GM23338 (cell line): Measurements from ENCODE around the gene THAP8. TPM values are rescaled to one million over a fixed set of nuclear protein-coding genes. Genes with fewer than 3 reads are reported as not detected.

Experiments used
- ATAC-seq: fragments of 200-7000 bp; cut with Tn5 transposase; 3 replicates; pipeline ENCODE4 v1.9.1; 2020
- DNase-seq: peaks from one replicate; pipeline ENCODE4 v3.0.0-alpha.2; 2015; ENCODE audit warnings: low spot score
- H2AFZ ChIP-seq: fragments of 200-600 bp; sonication (generic); 2 replicates; pipeline ENCODE4 v1.8.0; 2016; ENCODE audit warnings: antibody characterized with exemption, mild to moderate bottlenecking, moderate library complexity
- H3F3A ChIP-seq: fragments of 200-600 bp; sonication (generic); replicated peaks from 2 replicates; pipeline ENCODE4 v1.8.0; 2017; ENCODE audit warnings: antibody characterized with exemption, mixed run types, low read depth
- H3K27ac ChIP-seq: fragments of 200-600 bp; sonication (generic); 2 replicates; pipeline ENCODE4 v1.6.1; 2016; ENCODE audit warnings: low read depth
- H3K27me3 ChIP-seq: fragments of 200-600 bp; sonication (generic); 2 replicates; pipeline ENCODE4 v1.8.0; 2016; ENCODE audit warnings: mild to moderate bottlenecking, mixed run types, moderate library complexity; ENCODE audit not compliant: insufficient read depth
- H3K36me3 ChIP-seq: fragments of 200-600 bp; sonication (generic); 2 replicates; pipeline ENCODE4 v1.8.0; 2016; ENCODE audit warnings: mild to moderate bottlenecking; ENCODE audit not compliant: insufficient read depth
- H3K4me1 ChIP-seq: fragments of 200-600 bp; sonication (generic); 2 replicates; pipeline ENCODE4 v1.8.0; 2016; ENCODE audit warnings: mild to moderate bottlenecking, moderate library complexity; ENCODE audit not compliant: insufficient read depth
- H3K4me2 ChIP-seq: fragments of 200-600 bp; sonication (generic); 2 replicates; pipeline ENCODE4 v1.7.1; 2017; ENCODE audit warnings: mixed run types
- H3K4me3 ChIP-seq: fragments of 200-600 bp; sonication (generic); 2 replicates; pipeline ENCODE4 v1.6.1; 2016; ENCODE audit warnings: mixed run types
- H3K79me2 ChIP-seq: fragments of 200-600 bp; sonication (generic); replicated peaks from 2 replicates; pipeline ENCODE4 v1.8.0; 2017; ENCODE audit warnings: mild to moderate bottlenecking; ENCODE audit not compliant: insufficient read depth
- H3K9me2 ChIP-seq: fragments of 200-600 bp; sonication (generic); 2 replicates; pipeline ENCODE4 v1.8.0; 2017; ENCODE audit not compliant: insufficient read depth
- H4K20me1 ChIP-seq: fragments of 200-600 bp; sonication (generic); replicated peaks from 2 replicates; pipeline ENCODE4 v1.8.0; 2017; ENCODE audit warnings: mild to moderate bottlenecking; ENCODE audit not compliant: insufficient read depth
- H3K27ac Mint-ChIP-seq: 2 replicates; pipeline ENCODE4 v1.8.0; 2020; ENCODE audit warnings: inconsistent platforms, mild to moderate bottlenecking, moderate library complexity, mixed read lengths
- H3K27me3 Mint-ChIP-seq: 3 replicates; pipeline ENCODE4 v1.8.0; 2022; ENCODE audit warnings: low read depth, mild to moderate bottlenecking, moderate library complexity, mixed read lengths, inconsistent platforms; ENCODE audit not compliant: insufficient read depth, poor library complexity
- H3K36me3 Mint-ChIP-seq: 3 replicates; pipeline ENCODE4 v1.8.0; 2021; ENCODE audit warnings: low read depth, mild to moderate bottlenecking, inconsistent platforms, moderate library complexity, mixed read lengths
- H3K4me1 Mint-ChIP-seq: 3 replicates; pipeline ENCODE4 v1.8.0; 2020; ENCODE audit warnings: mild to moderate bottlenecking, inconsistent platforms, mixed read lengths
- H3K4me3 Mint-ChIP-seq: 3 replicates; pipeline ENCODE4 v1.8.0; 2021; ENCODE audit warnings: moderate library complexity, mild to moderate bottlenecking, inconsistent platforms, mixed read lengths
- H3K9me3 Mint-ChIP-seq: 3 replicates; pipeline ENCODE4 v1.8.0; 2020; ENCODE audit warnings: moderate library complexity, mild to moderate bottlenecking, inconsistent platforms, mixed read lengths
- CREB1 ChIP-seq: fragments of 250-450 bp; sonication (Bioruptor Pico); IDR thresholded peaks from 2 replicates; pipeline ENCODE4 v1.5.0; 2020; ENCODE audit warnings: low read depth, mild to moderate bottlenecking, moderate library complexity
- CTCF ChIP-seq, 2 experiments: fragments of 200-600 bp in 1 of 2; sonication (generic) in 1 of 2; conservative IDR thresholded peaks; 2 replicates each; pipeline versions ENCODE4 v1.5.1 to v1.6.1; 2016 to 2017; ENCODE audit warnings: antibody characterized with exemption in 2 of 2, low read depth in 2 of 2, mild to moderate bottlenecking in 2 of 2, moderate library complexity in 1 of 2
- ETS1 ChIP-seq: IDR thresholded peaks from 2 replicates; pipeline ENCODE4 v1.6.1; 2016; ENCODE audit warnings: antibody characterized with exemption
- EZH2 ChIP-seq: fragments of 200-600 bp; sonication (generic); IDR thresholded peaks from one replicate; pipeline ENCODE4 v1.8.0; 2017; ENCODE audit warnings: antibody characterized with exemption, mild to moderate bottlenecking, low read depth; ENCODE audit not compliant: unreplicated experiment
- EZH2phosphoT487 ChIP-seq: fragments of 200-600 bp; sonication (generic); IDR thresholded peaks from one replicate; pipeline ENCODE4 v1.8.1; 2018; ENCODE audit warnings: antibody characterized with exemption; ENCODE audit not compliant: unreplicated experiment
- JUNB ChIP-seq: IDR thresholded peaks from one replicate; pipeline ENCODE4 v1.6.1; 2016; ENCODE audit warnings: antibody characterized with exemption; ENCODE audit not compliant: unreplicated experiment
- NANOG ChIP-seq: IDR thresholded peaks from 2 replicates; pipeline ENCODE4 v1.6.1; 2016; ENCODE audit warnings: antibody characterized with exemption, borderline replicate concordance
- POLR2AphosphoS5 ChIP-seq: IDR thresholded peaks from 2 replicates; pipeline ENCODE4 v1.6.1; 2016; ENCODE audit warnings: antibody characterized with exemption, low read depth
- REST ChIP-seq: IDR thresholded peaks from one replicate; pipeline ENCODE4 v1.6.1; 2018; ENCODE audit warnings: antibody characterized with exemption; ENCODE audit not compliant: unreplicated experiment
- STAT1 ChIP-seq: IDR thresholded peaks from one replicate; pipeline ENCODE4 v1.6.1; 2016; ENCODE audit warnings: antibody characterized with exemption; ENCODE audit not compliant: unreplicated experiment
- ZNF114 ChIP-seq: fragments of 250-450 bp; sonication (Bioruptor Pico); IDR thresholded peaks from 2 replicates; pipeline ENCODE4 v1.5.0; 2020; ENCODE audit warnings: mild to moderate bottlenecking, moderate library complexity
- ZNF331 ChIP-seq: fragments of 250-450 bp; sonication (Bioruptor Pico); IDR thresholded peaks from 2 replicates; pipeline ENCODE4 v1.5.0; 2020; ENCODE audit warnings: low read depth, mild to moderate bottlenecking, moderate library complexity
- ZNF462 ChIP-seq: fragments of 250-450 bp; sonication (Bioruptor Pico); IDR thresholded peaks from 2 replicates; pipeline ENCODE4 v1.5.0; 2020; ENCODE audit warnings: mild to moderate bottlenecking, moderate library complexity
- polyA plus RNA-seq: library from polyadenylated mRNA; unstranded; fragments of >200 nt; fragmentation: Nextera tagmentation; extraction: Ambion mirVana; gene quantifications from 2 replicates; pipeline ENCODE4 v1.2.1, GENCODE V29; 2016
- total RNA-seq: library from RNA; depleted of rRNA; stranded (reverse); fragments of >200 nt; shearing (Covaris generic); gene quantifications from 2 replicates; pipeline ENCODE4 v1.2.3, GENCODE V29; 2014

Gene THAP8
- total and polyA plus RNA-seq, 2 experiments from 2014 or later = 12.7 to 13.7 TPM

- Histone ChIP-seq H3K36me3 (0 out of 2 replicates have a peak, but pooled peaks cover under 1% of the 10 kb centered on the region), H3K27me3 (no peaks in the 10 kb centered on the region), H2AFZ (no peak overlapping the region), H3K9me2 (no peaks in the 10 kb centered on the region), H3K27ac (no peak overlapping the region), H3F3A (no peaks in the 10 kb centered on the region), H3K4me1 (peaks cover 25% of the 10 kb centered on the region; the same call in 1 of the 2 replicates), H3K79me2 (peaks cover 9% of the 10 kb centered on the region), H4K20me1 (no peaks in the 10 kb centered on the region; the same call in 1 of the 2 replicates), H3K4me2 (no peak overlapping the region), H3K4me3 (no peak overlapping the region)
- Mint-ChIP-seq H3K9me3 (no peaks in the 10 kb centered on the region; the same call in 2 of the 3 replicates), H3K36me3 (peaks cover 11% of the 10 kb centered on the region), H3K27ac (no peak overlapping the region), H3K27me3 (peaks cover 24% of the 10 kb centered on the region), H3K4me3 (peak overlapping the region; percentile 77; the same call in 1 of the 3 replicates), H3K4me1 (peaks cover 34% of the 10 kb centered on the region)
- no peak for TF ChIP-seq CTCF (conservative IDR thresholded peaks at IDR 0.05; ENCODE audit: low read depth in 2 of 2)
- TF ChIP-seq POLR2AphosphoS5 = no peak
- no peak for TF ChIP-seq ZNF114 (CRISPR knock-in tag)
- TF ChIP-seq ZNF331 (CRISPR knock-in tag) = no peak
- TF ChIP-seq EZH2 = no peak
- no peak for TF ChIP-seq CREB1 (CRISPR knock-in tag)
- no peak for TF ChIP-seq STAT1
- TF ChIP-seq EZH2phosphoT487 = no peak
- TF ChIP-seq NANOG = no peak
- no peak for TF ChIP-seq JUNB
- no peak for TF ChIP-seq REST
- TF ChIP-seq ZNF462 = no peak
- no peak for TF ChIP-seq ETS1
- no peak for DNase-seq
- no peak for ATAC-seq
Measured at GRCh38 chr19:36010402-36010801, 43.7 kb downstream of the THAP8 start.
